ENCODE results near the gene ZBTB20.

ZBTB20 gene

GRCh38 chr3:114284644-114285043 is 862.4 kb downstream of the ZBTB20 start:
- DNase-seq (ENCODE audit: low read depth) = no peak
